ENCODE results near the gene ELMOD2.

Gene ELMOD2

DNA sequence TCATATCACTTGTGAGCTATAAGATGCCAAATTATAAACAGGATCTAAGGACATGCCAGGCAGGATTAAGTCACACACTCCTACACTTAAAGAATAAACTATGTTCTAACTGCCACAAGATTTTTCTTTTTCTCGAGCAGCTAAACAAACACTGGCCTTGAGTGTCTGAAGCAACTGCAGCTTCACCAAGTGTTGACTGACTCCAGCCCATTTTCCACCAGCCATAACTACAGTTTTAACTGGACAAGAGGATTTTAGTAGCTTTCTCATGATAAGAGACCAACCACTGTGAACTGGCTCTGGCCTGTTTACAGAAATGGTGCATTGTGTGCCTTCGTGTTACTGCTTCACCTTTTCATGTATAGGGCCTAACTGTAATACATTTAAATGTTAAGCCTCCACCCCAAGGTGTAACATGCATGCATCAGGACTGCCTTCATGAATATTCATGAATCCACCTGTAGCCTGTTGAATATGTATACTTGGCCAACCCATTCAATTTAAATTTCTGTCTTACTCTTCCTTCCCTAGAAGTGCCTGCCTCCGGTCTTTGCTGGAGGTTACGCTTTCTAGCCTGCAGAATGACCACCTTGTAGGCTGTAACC lies 34.0 kb downstream of the ELMOD2 start:
- no peak for DNase-seq (ENCODE audit: low read depth)
- no peak for TF ChIP-seq CTCF (conservative IDR thresholded peaks at IDR 0.05; ENCODE audit: low read length)
- no peak overlapping the region for H3K4me3 ChIP-seq (ENCODE audit: low read length)

DNA sequence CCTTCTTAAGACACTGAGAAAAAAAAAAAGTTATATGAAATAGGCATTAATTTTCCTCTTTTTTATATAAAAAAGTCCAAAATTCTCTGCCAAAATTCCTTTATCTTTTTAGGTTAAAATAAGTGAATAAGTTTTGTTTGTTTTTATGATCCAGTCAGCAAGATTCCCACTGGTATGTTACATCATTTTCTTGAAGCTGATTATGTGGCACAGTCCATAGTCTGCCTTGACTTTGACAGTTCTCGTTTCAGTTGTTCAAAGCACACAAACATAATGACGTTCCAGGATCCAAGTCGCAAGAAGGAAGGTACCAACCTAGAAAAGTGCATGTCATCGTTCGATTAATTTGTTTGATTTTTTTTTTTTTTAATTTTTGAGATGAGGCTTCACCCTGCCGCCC lies 35.7 kb downstream of the ELMOD2 start:
- no peak overlapping the region for H3K4me3 ChIP-seq (ENCODE audit: low read length)
- no peak for TF ChIP-seq CTCF (conservative IDR thresholded peaks at IDR 0.05; ENCODE audit: low read length)
- no peak for DNase-seq (ENCODE audit: low read depth)

DNA sequence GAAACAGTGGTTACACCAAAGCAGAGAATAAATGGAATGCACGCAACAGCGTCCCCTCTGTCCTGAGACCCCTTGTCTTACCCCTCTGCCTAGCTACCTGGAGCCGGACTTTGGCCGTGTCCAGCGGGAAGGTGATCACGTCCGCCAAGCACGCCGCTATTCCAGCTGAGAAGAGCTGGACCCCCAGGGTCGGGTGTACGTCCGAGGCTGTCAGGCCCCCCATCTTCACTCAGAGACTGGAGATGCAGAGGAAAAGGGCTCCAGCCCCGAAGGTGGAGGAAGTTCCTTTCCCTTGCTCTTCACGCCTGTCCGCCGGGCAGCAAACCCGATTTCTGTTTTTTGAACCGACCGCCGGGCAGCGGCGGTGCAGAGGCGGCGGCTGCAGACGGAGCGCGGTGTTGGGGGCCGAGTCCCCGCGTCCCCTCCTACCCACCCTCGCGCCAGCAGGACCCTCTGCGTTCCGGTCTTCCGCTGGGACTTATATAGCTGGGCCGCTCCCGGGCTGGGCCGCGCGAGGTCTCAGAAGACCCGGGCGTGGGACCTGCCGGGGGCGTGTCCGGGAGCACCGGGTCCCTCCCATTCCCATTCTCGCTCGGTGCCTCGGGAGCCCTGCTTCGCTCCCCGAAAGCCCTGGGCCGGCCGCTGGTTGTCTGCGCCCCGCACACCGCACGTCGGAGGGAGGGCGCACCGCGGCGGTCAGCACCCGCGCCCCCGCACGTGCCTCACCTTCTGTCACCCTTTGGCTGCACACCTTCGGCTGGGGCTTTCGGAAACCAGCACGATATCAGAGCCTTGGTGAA lies 44.7 kb downstream of the ELMOD2 start, which contains the start of gene UCP1:
Gene UCP1, minus strand, starts transcription at position 455 of the 800 bp plus-strand sequence. Its CDS starts 232 bp downstream, at position 223.
- no peak for TF ChIP-seq CTCF (conservative IDR thresholded peaks at IDR 0.05; ENCODE audit: low read length)
- DNase-seq (ENCODE audit: low read depth): no peak
- H3K4me3 ChIP-seq (ENCODE audit: low read length): peak within 1 kb of the TSS; percentile 33

- TF ChIP-seq CTCF (conservative IDR thresholded peaks at IDR 0.05; ENCODE audit: low read length): no peak
- no peak for DNase-seq (ENCODE audit: low read depth)
- H3K4me3 ChIP-seq (ENCODE audit: low read length): no peak overlapping the region
Observed at GRCh38 chr4:140569307-140569638, 45.3 kb downstream of the ELMOD2 start.

DNA sequence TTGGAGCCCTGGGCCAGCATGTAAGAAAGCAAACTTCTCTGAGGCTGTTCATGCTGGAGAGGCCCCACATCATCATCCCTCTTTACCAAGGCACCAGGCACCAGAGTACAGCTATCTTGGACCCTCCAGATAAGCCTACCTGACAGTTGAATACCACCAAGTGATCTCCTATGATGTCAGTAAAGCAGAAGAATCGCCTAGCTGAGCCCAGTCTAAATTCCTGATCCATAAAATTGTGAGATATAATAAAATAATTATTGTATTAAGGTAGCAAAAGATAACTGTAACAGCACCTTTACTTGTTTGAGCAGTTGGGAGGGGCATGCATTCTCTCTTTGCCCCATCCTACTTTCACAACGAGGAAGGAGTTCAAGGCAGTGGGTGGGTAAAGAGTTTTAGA lies 47.7 kb downstream of the ELMOD2 start:
- TF ChIP-seq CTCF (conservative IDR thresholded peaks at IDR 0.05; ENCODE audit: low read length): no peak

GRCh38 chr4:140575489-140575888 lies 51.5 kb downstream of the ELMOD2 start:
- TF ChIP-seq CTCF (conservative IDR thresholded peaks at IDR 0.05; ENCODE audit: low read length): no peak
- H3K4me3 ChIP-seq (ENCODE audit: low read length): no peak overlapping the region
- no peak for DNase-seq (ENCODE audit: low read depth)

More for the DNA sequence above, 47.7 kb downstream of the ELMOD2 start:
- H3K4me3 ChIP-seq (ENCODE audit: low read length): no peak overlapping the region
- DNase-seq (ENCODE audit: low read depth): no peak

GRCh38 chr4:140579278-140579677 lies 55.3 kb downstream of the ELMOD2 start:
- no peak for TF ChIP-seq CTCF (conservative IDR thresholded peaks at IDR 0.05; ENCODE audit: low read length)
- DNase-seq (ENCODE audit: low read depth): no peak
- H3K4me3 ChIP-seq (ENCODE audit: low read length): no peak overlapping the region

Measured in AG10803 (cell line).